GM12865 (cell line): ENCODE data around the gene TRMT2A.

Source experiments
- DNase-seq: peaks from one replicate; pipeline ENCODE4 v3.0.0; 2010; ENCODE audit warnings: low read depth
- H3K4me3 ChIP-seq: 2 replicates; pipeline ENCODE4 v1.5.1; 2011; ENCODE audit warnings: mild to moderate bottlenecking, low read depth, low read length, control low read depth
- CTCF ChIP-seq: IDR thresholded peaks from 2 replicates; pipeline ENCODE4 v1.5.1; 2011; ENCODE audit warnings: low read length, control low read depth, low read depth, inconsistent platforms; ENCODE audit not compliant: insufficient read depth; ENCODE audit errors: missing control alignments

TRMT2A gene

DNA sequence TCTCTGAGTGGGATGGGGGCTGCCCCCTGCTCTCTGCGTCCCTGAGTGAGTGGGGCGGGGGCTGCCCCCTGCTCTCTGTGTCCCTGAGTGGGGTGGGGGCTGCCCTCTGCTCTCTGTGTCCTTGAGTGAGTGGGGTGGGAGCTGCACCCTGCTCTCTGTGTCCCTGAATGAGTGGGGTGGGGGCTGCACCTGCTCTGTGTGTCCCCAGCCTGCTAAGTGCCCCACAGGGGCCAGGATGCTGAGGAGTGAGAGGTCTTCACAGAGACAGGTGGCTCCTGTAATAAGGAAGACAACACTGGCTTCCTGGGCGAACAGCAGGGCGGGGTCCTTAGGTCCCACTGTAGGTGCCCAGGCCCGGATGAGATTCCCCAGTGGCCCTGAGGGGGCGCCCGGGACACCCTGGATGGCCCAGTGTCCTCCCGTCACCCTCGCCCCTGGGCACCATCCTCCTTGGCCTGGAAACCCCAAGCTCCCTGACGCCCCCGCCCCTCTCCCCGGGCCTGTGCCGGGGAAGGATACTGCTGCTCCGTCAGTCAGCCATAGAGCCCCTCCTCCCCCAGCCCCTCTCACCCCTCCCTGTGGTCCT, 37.7 kb upstream of the TRMT2A start:
- no peak for TF ChIP-seq CTCF
- H3K4me3 ChIP-seq: no peak overlapping the region
- no peak for DNase-seq

- no peak overlapping the region for H3K4me3 ChIP-seq
- no peak for DNase-seq
- TF ChIP-seq CTCF: no peak
These were observed 36.9 kb upstream of the TRMT2A start for GRCh38 chr22:20153945-20154344.

DNA sequence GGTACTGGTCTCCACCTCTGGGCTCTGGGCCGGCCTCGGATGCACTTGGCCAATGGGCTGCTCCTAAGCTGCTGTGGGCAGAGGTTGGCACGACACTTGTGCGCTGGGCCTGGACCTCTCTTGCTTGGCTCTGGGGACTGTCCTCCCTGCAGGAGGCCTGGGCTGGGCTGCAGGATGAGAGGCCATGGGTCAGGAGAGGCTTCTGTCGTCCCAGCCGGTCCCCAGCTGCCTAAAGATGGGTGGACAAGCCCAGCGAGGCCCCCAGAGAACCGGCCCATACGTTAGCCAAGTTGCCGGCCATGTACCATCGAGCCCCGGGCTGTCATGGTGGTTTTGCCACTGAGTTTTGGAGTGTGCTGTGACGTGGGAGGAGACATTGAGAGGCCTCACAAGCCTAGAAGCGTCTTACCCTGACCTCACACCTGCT, 35.5 kb upstream of the TRMT2A start:
- no peak for DNase-seq
- no peak for TF ChIP-seq CTCF
- H3K4me3 ChIP-seq: no peak overlapping the region

DNA sequence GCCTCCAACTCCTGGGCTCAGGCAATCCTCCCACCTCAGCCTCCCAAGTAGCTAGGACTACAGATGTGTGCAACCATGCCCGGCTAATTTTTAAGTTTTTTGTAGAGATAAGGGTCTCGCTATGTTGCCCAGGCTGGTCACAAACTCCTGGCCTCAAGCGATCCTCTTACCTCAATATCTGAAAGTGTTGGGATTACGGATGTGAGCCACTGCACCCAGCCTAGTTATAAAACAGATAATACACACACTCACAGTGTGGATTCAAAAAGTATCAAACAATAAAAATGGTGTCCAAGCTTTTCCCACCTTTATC, 34.2 kb upstream of the TRMT2A start:
- no peak for TF ChIP-seq CTCF

DNA sequence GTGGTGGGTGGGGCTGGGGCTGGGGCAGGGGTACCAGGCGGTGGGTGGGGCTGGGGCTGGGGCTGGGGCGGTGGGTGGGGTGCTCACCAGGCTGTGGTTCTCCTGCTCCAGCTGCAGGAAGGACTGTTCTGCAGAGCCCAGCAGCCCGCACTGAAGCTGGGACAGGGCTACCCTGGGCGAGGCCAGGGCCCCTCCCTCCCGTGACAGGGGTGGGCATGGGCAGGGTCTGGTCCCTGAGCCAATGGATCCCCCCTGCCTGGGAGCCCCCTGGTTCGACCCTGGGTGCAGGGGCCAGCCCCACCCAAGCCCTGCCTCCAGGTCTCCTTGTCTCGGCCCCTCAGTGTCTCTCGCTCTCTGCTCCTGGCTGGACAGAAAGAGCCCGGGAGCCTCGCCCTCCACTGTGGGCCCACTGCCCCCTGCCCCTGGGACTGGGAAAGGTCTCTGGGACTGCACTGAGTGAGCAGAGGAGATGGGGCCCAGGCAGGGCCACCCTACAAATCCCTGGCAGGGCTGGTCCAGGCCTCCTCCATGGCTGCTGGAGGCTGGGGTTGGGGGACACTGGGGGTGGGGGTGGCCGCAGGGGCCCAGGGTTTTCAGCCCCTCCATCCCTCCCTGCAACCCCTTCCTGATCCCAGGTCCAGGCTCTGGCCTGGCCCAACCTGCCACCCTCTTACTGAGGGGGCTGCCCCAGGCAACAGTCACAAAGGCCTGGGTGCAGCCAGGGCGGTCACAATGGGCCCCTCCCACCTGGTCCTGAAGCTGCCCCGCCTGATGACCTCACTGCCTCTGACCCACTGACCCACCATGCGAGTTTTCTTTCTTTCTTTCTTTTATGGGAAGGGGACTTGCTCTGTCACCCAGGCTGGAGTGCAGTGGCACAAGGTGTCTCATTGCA, 33.6 kb upstream of the TRMT2A start, which contains the start of gene CCDC188:
CCDC188 (minus strand) TSS at position 675 of the 895 bp plus-strand sequence; CDS start at position 606, 69 bp downstream.
- TF ChIP-seq CTCF: no peak
- DNase-seq: no peak
- no peak within 1 kb of the TSS for H3K4me3 ChIP-seq

More for the DNA sequence above, 34.2 kb upstream of the TRMT2A start:
- H3K4me3 ChIP-seq: no peak overlapping the region
- DNase-seq: no peak

- no peak for DNase-seq
- no peak for TF ChIP-seq CTCF
- H3K4me3 ChIP-seq: no peak overlapping the region
These were observed 32.5 kb upstream of the TRMT2A start for GRCh38 chr22:20149257-20150250.
